Trophoblast cell (in vitro differentiated cells and primary cell): ENCODE results near the gene NCAPD3.

ENCODE experiments used
- DNase-seq, 2 donors: peaks; one replicate each; pipeline ENCODE4 v3.0.0-alpha.2; 2016
- H2AFZ ChIP-seq: 2 replicates; pipeline ENCODE4 v1.6.1; 2013; ENCODE audit warnings: low read length, moderate library complexity, mild to moderate bottlenecking; ENCODE audit not compliant: insufficient read depth, poor library complexity
- H2AK5ac ChIP-seq: 2 replicates; pipeline ENCODE4 v1.6.1; 2013; ENCODE audit warnings: mild to moderate bottlenecking, low read length
- H2BK120ac ChIP-seq: 2 replicates; pipeline ENCODE4 v1.6.1; 2013; ENCODE audit warnings: low read length, mild to moderate bottlenecking, moderate library complexity; ENCODE audit not compliant: insufficient read depth, poor library complexity
- H2BK12ac ChIP-seq: 2 replicates; pipeline ENCODE4 v1.6.1; 2013; ENCODE audit warnings: mild to moderate bottlenecking, low read length, moderate library complexity
- H2BK5ac ChIP-seq: 2 replicates; pipeline ENCODE4 v1.6.1; 2013; ENCODE audit warnings: low read length, low read depth, moderate library complexity, mild to moderate bottlenecking; ENCODE audit not compliant: poor library complexity
- H3K14ac ChIP-seq: 2 replicates; pipeline ENCODE4 v1.6.1; 2013; ENCODE audit warnings: mild to moderate bottlenecking, low read length
- H3K18ac ChIP-seq: 2 replicates; pipeline ENCODE4 v1.6.1; 2013; ENCODE audit warnings: mild to moderate bottlenecking, low read length
- H3K23ac ChIP-seq: 2 replicates; pipeline ENCODE4 v1.6.1; 2013; ENCODE audit warnings: low read length
- H3K27ac ChIP-seq: 2 replicates; pipeline ENCODE4 v1.5.1; 2013; ENCODE audit warnings: low read depth, mild to moderate bottlenecking, inconsistent platforms, low read length, moderate library complexity
- H3K27me3 ChIP-seq: 2 replicates; pipeline ENCODE4 v1.6.1; 2013; ENCODE audit warnings: inconsistent platforms, mild to moderate bottlenecking, low read length, moderate library complexity; ENCODE audit not compliant: insufficient read depth
- H3K36me3 ChIP-seq, 2 experiments: 1 replicate in 1 of 2; 2 replicates in 1 of 2; pipeline ENCODE4 v1.6.1; 2013; ENCODE audit warnings: low read length in 2 of 2, mild to moderate bottlenecking in 2 of 2, moderate library complexity in 1 of 2; ENCODE audit not compliant: insufficient read depth in 2 of 2, control insufficient read depth in 1 of 2
- H3K4ac ChIP-seq: 2 replicates; pipeline ENCODE4 v1.6.1; 2013; ENCODE audit warnings: low read depth, mild to moderate bottlenecking, low read length, moderate library complexity
- H3K4me1 ChIP-seq, 2 experiments: 1 replicate in 1 of 2; 2 replicates in 1 of 2; pipeline ENCODE4 v1.6.1; 2013; ENCODE audit warnings: low read length in 2 of 2, mild to moderate bottlenecking in 2 of 2, moderate library complexity in 1 of 2; ENCODE audit not compliant: insufficient read depth in 2 of 2, control insufficient read depth in 1 of 2
- H3K4me2 ChIP-seq: 2 replicates; pipeline ENCODE4 v1.6.1; 2013; ENCODE audit warnings: inconsistent platforms, mild to moderate bottlenecking, low read length, moderate library complexity
- H3K4me3 ChIP-seq: 2 replicates; pipeline ENCODE4 v1.5.1; 2013; ENCODE audit warnings: mild to moderate bottlenecking, low read depth, low read length, inconsistent platforms
- H3K79me1 ChIP-seq: one replicate; pipeline ENCODE4 v1.6.1; 2013; ENCODE audit warnings: low read length
- H3K79me2 ChIP-seq: 2 replicates; pipeline ENCODE4 v1.6.1; 2013; ENCODE audit warnings: low read length, mild to moderate bottlenecking; ENCODE audit not compliant: control insufficient read depth, insufficient read depth, poor library complexity
- H3K9ac ChIP-seq: 2 replicates; pipeline ENCODE4 v1.6.1; 2013; ENCODE audit warnings: mild to moderate bottlenecking, low read length
- H3K9me3 ChIP-seq: 2 replicates; pipeline ENCODE4 v1.6.1; 2013; ENCODE audit warnings: low read depth, mild to moderate bottlenecking, control low read depth, inconsistent platforms, low read length; ENCODE audit not compliant: insufficient read depth
- H4K12ac ChIP-seq: 2 replicates; pipeline ENCODE4 v1.6.1; 2013; ENCODE audit warnings: low read depth, mild to moderate bottlenecking, low read length, moderate library complexity
- H4K8ac ChIP-seq: 2 replicates; pipeline ENCODE4 v1.6.1; 2013; ENCODE audit warnings: low read depth, mild to moderate bottlenecking, low read length, moderate library complexity
- H4K91ac ChIP-seq: one replicate; pipeline ENCODE4 v1.6.1; 2013; ENCODE audit warnings: low read depth, mild to moderate bottlenecking, low read length, moderate library complexity
- WGBS: extraction: QIAGEN DNeasy Blood & Tissue Kit; methylation state at CpG from one replicate; pipeline ENCODE4 v1.1.7; 2013; ENCODE audit warnings: missing lambda C conversion rate; ENCODE audit not compliant: insufficient read length, insufficient coverage; ENCODE audit errors: extremely low coverage; 5-methylcytosine and 5-hydroxymethylcytosine counted together

NCAPD3 gene

GRCh38 chr11:134140961-134141490, 82.7 kb downstream of the NCAPD3 start:
- no peak overlapping the region for H4K91ac ChIP-seq
- H2AFZ ChIP-seq = no peak overlapping the region
- no CpG with 5 or more reads among the region's 7 CpGs for WGBS
- H2AK5ac ChIP-seq = no peak overlapping the region
- H3K27ac ChIP-seq = no peak overlapping the region
- H3K18ac ChIP-seq = no peak overlapping the region
- H4K8ac ChIP-seq = no peak overlapping the region
- H3K9ac ChIP-seq = no peak overlapping the region
- H3K4me3 ChIP-seq = no peak overlapping the region
- H2BK5ac ChIP-seq = no peak overlapping the region
- H3K23ac ChIP-seq = no peak overlapping the region
- no peaks in the 10 kb centered on the region for H3K79me2 ChIP-seq
- H3K27me3 ChIP-seq = no peaks in the 10 kb centered on the region
- no peaks in the 10 kb centered on the region for H3K4me1 ChIP-seq
- H3K79me1 ChIP-seq = no peaks in the 10 kb centered on the region
- no peak overlapping the region for H2BK120ac ChIP-seq
- peaks cover 2 to 6% of the 10 kb centered on the region in 2 experiments for H3K36me3 ChIP-seq
- DNase-seq = no peak
- no peak overlapping the region for H4K12ac ChIP-seq
- no peak overlapping the region for H2BK12ac ChIP-seq
- H3K9me3 ChIP-seq = no peaks in the 10 kb centered on the region
- no peak overlapping the region for H3K4me2 ChIP-seq
- no peak overlapping the region for H3K14ac ChIP-seq
- no peak overlapping the region for H3K4ac ChIP-seq

GRCh38 chr11:134139873-134140331, 83.9 kb downstream of the NCAPD3 start:
- H2AK5ac ChIP-seq = no peak overlapping the region
- H3K4me1 ChIP-seq = no peaks in the 10 kb centered on the region
- H2BK12ac ChIP-seq = no peak overlapping the region
- no peak overlapping the region for H4K12ac ChIP-seq
- no peak overlapping the region for H3K4me3 ChIP-seq
- no peak overlapping the region for H4K8ac ChIP-seq
- no peaks in the 10 kb centered on the region for H3K27me3 ChIP-seq
- H3K79me1 ChIP-seq = no peaks in the 10 kb centered on the region
- no peak overlapping the region for H3K18ac ChIP-seq
- no peak overlapping the region for H2AFZ ChIP-seq
- H2BK5ac ChIP-seq = no peak overlapping the region
- H3K9ac ChIP-seq = no peak overlapping the region
- no peak overlapping the region for H3K4ac ChIP-seq
- H3K23ac ChIP-seq = no peak overlapping the region
- no peak overlapping the region for H2BK120ac ChIP-seq
- no CpG with 5 or more reads among the region's 10 CpGs for WGBS
- no peak overlapping the region for H4K91ac ChIP-seq
- no peak overlapping the region for H3K14ac ChIP-seq
- H3K4me2 ChIP-seq = no peak overlapping the region
- no peak overlapping the region for H3K27ac ChIP-seq
- peaks cover 2 to 3% of the 10 kb centered on the region in 2 experiments for H3K36me3 ChIP-seq
- peak; percentile 41 to 81 for DNase-seq
- no peaks in the 10 kb centered on the region for H3K9me3 ChIP-seq
- H3K79me2 ChIP-seq = no peaks in the 10 kb centered on the region

GRCh38 chr11:134139303-134139872, 84.4 kb downstream of the NCAPD3 start:
- H3K27me3 ChIP-seq = no peaks in the 10 kb centered on the region
- no CpG with 5 or more reads among the region's 12 CpGs for WGBS
- H3K18ac ChIP-seq = no peak overlapping the region
- no peaks in the 10 kb centered on the region for H3K4me1 ChIP-seq
- H2AK5ac ChIP-seq = no peak overlapping the region
- no peak overlapping the region for H2BK120ac ChIP-seq
- no peak overlapping the region for H3K4ac ChIP-seq
- no peak overlapping the region for H4K91ac ChIP-seq
- no peak overlapping the region for H3K9ac ChIP-seq
- H2BK12ac ChIP-seq = no peak overlapping the region
- H3K4me3 ChIP-seq = no peak overlapping the region
- H3K79me2 ChIP-seq = no peaks in the 10 kb centered on the region
- peaks cover 0 to under 1% of the 10 kb centered on the region in 2 experiments for H3K36me3 ChIP-seq
- no peak overlapping the region for H3K4me2 ChIP-seq
- no peak overlapping the region for H3K14ac ChIP-seq
- H3K23ac ChIP-seq = no peak overlapping the region
- H3K9me3 ChIP-seq = no peaks in the 10 kb centered on the region
- H2AFZ ChIP-seq = no peak overlapping the region
- no peaks in the 10 kb centered on the region for H3K79me1 ChIP-seq
- no peak overlapping the region for H4K12ac ChIP-seq
- no peak overlapping the region for H3K27ac ChIP-seq
- H4K8ac ChIP-seq = no peak overlapping the region
- H2BK5ac ChIP-seq = no peak overlapping the region
- DNase-seq = no peak

- Histone ChIP-seq H3K18ac (no peak overlapping the region), H3K23ac (no peak overlapping the region)
- no peak for DNase-seq
These were observed 85.4 kb downstream of the NCAPD3 start for GRCh38 chr11:134138376-134138775.

More at GRCh38 chr11:134138376-134138775, 85.4 kb downstream of the NCAPD3 start:
- H3K4me3 ChIP-seq = no peak overlapping the region
- H3K9me3 ChIP-seq = no peaks in the 10 kb centered on the region
- no peak overlapping the region for H2BK12ac ChIP-seq
- no peaks in the 10 kb centered on the region for H3K36me3 ChIP-seq
- no peak overlapping the region for H4K91ac ChIP-seq
- H4K12ac ChIP-seq = no peak overlapping the region
- no peak overlapping the region for H3K27ac ChIP-seq
- H3K4me2 ChIP-seq = no peak overlapping the region
- H3K79me2 ChIP-seq = no peaks in the 10 kb centered on the region
- no peak overlapping the region for H2BK120ac ChIP-seq
- H3K79me1 ChIP-seq = peaks cover 1% of the 10 kb centered on the region
- no peak overlapping the region for H3K9ac ChIP-seq
- H2AFZ ChIP-seq = no peak overlapping the region
- no peak overlapping the region for H3K4ac ChIP-seq
- WGBS = no CpG with 5 or more reads among the region's 9 CpGs
- no peak overlapping the region for H2AK5ac ChIP-seq
- no peaks in the 10 kb centered on the region for H3K27me3 ChIP-seq
- H3K4me1 ChIP-seq = no peaks in the 10 kb centered on the region
- no peak overlapping the region for H3K14ac ChIP-seq
- no peak overlapping the region for H2BK5ac ChIP-seq
- H4K8ac ChIP-seq = no peak overlapping the region
